GM12892 (cell line): Measurements from ENCODE around the gene ZBTB7B.

Experiments used
- POLR2A ChIP-seq: IDR thresholded peaks from 2 replicates; pipeline ENCODE4 v1.6.1; 2011; ENCODE audit warnings: low read depth, low read length, control low read depth
- POLR2AphosphoS5 ChIP-seq: IDR thresholded peaks from 2 replicates; pipeline ENCODE4 v1.6.1; 2011; ENCODE audit warnings: low read depth, low read length, control low read depth
- TAF1 ChIP-seq: IDR thresholded peaks from 2 replicates; pipeline ENCODE4 v1.6.1; 2011; ENCODE audit warnings: low read depth, mild to moderate bottlenecking, control low read depth, low read length, borderline replicate concordance

- no peak for TF ChIP-seq POLR2AphosphoS5
- no peak for TF ChIP-seq TAF1
- TF ChIP-seq POLR2A: no peak
Observed at GRCh38 chr1:155039308-155039669, 36.7 kb downstream of the ZBTB7B start.
